ENCODE measurements around the gene TBC1D3E.
"Not testable (repeated sequence)": the region's sequence is repeated elsewhere in the genome, so short reads cannot be mapped to it uniquely, and the experiment has no call there.

Gene TBC1D3E

GRCh38 chr17:38127651-38128050 is at the start of gene TBC1D3E:
Gene TBC1D3E, plus strand, starts transcription at chr17:38127951. Its CDS starts 1,545 bp downstream, at chr17:38129496.
- not testable (repeated sequence) for TF ChIP-seq GATA3, GATA2 (IDR thresholded peaks at IDR 0.05; ENCODE audit: low read depth, low read length)

Data from SH-SY5Y (cell line).